Neural cell (in vitro differentiated cells): Measurements from ENCODE around the gene FHIP1A. TPM values are rescaled to one million over a fixed set of nuclear protein-coding genes. Genes with fewer than 3 reads are reported as not detected.
"Not testable (repeated sequence)": the region's sequence is repeated elsewhere in the genome, so short reads cannot be mapped to it uniquely, and the experiment has no call there.

Source experiments
- H2AFZ ChIP-seq: fragments of 200-600, 300-800 bp; sonication (generic), shearing (Covaris generic); 2 replicates; pipeline ENCODE4 v1.6.0; 2014; ENCODE audit warnings: low read depth, mild to moderate bottlenecking, antibody characterized with exemption, low read length, moderate library complexity
- H3F3A ChIP-seq: fragments of 200-600 bp; shearing (Covaris generic); 2 replicates; pipeline ENCODE4 v1.6.1; 2016; ENCODE audit warnings: mild to moderate bottlenecking, moderate library complexity, mixed read lengths, antibody characterized with exemption, low read length; ENCODE audit not compliant: insufficient read depth, poor library complexity, severe bottlenecking
- H3K27ac ChIP-seq: fragments of 200-600, 300-800 bp; sonication (generic), shearing (Covaris generic); 2 replicates; pipeline ENCODE4 v1.5.1; 2014; ENCODE audit warnings: mild to moderate bottlenecking, low read length, moderate library complexity
- H3K27me3 ChIP-seq: fragments of 300-800, 200-600 bp; sonication (generic), shearing (Covaris generic); 2 replicates; pipeline ENCODE4 v1.6.0; 2014; ENCODE audit warnings: mild to moderate bottlenecking, low read depth, low read length, moderate library complexity; ENCODE audit not compliant: insufficient read depth
- H3K36me3 ChIP-seq: fragments of 300-800, 200-600 bp; sonication (generic), shearing (Covaris generic); 2 replicates; pipeline ENCODE4 v1.5.1; 2014; ENCODE audit warnings: mild to moderate bottlenecking, antibody characterized with exemption, low read length, moderate library complexity; ENCODE audit not compliant: insufficient read depth
- H3K4me2 ChIP-seq: fragments of 300-800, 200-600 bp; sonication (generic), shearing (Covaris generic); 2 replicates; pipeline ENCODE4 v1.6.0; 2014; ENCODE audit warnings: mild to moderate bottlenecking, low read length
- H3K4me3 ChIP-seq: fragments of 300-800, 200-600 bp; sonication (generic), shearing (Covaris generic); 2 replicates; pipeline ENCODE4 v1.5.1; 2014; ENCODE audit warnings: mild to moderate bottlenecking, low read length, moderate library complexity
- H3K79me2 ChIP-seq: fragments of 200-600 bp; shearing (Covaris generic); replicated peaks from 2 replicates; pipeline ENCODE4 v1.6.0; 2014; ENCODE audit warnings: mild to moderate bottlenecking, low read length, moderate library complexity; ENCODE audit not compliant: insufficient read depth
- H3K9ac ChIP-seq: fragments of 300-800, 200-600 bp; sonication (generic), shearing (Covaris generic); 2 replicates; pipeline ENCODE4 v1.6.1; 2016; ENCODE audit warnings: mild to moderate bottlenecking, low read length, mixed read lengths
- H3K9me2 ChIP-seq: fragments of 200-600 bp; shearing (Covaris generic); 2 replicates; pipeline ENCODE4 v1.6.1; 2016; ENCODE audit warnings: mild to moderate bottlenecking, low read length, mixed read lengths; ENCODE audit not compliant: insufficient read depth
- H3K9me3 ChIP-seq: fragments of 200-600, 300-800 bp; sonication (generic), shearing (Covaris generic); 2 replicates; pipeline ENCODE4 v1.6.1; 2016; ENCODE audit warnings: mild to moderate bottlenecking, mixed run types, low read length, moderate library complexity, mixed read lengths
- H4K20me1 ChIP-seq: fragments of 200-600 bp; shearing (Covaris generic); 2 replicates; pipeline ENCODE4 v1.6.1; 2016; ENCODE audit warnings: mild to moderate bottlenecking, mixed run types; ENCODE audit not compliant: insufficient read depth
- CTCF ChIP-seq: fragments of 450-650 bp; IDR thresholded peaks from 2 replicates; pipeline ENCODE4 v1.5.1; 2014; ENCODE audit warnings: antibody characterized with exemption, mild to moderate bottlenecking, moderate library complexity; ENCODE audit not compliant: poor library complexity, severe bottlenecking
- EP300 ChIP-seq: fragments of 450-650 bp; conservative IDR thresholded peaks from 2 replicates; pipeline ENCODE4 v1.6.1; 2014; ENCODE audit warnings: antibody characterized with exemption, mild to moderate bottlenecking, moderate library complexity; ENCODE audit not compliant: poor library complexity, severe bottlenecking
- EZH2 ChIP-seq: fragments of 200-600, 300-800 bp; shearing (Covaris generic), sonication (generic); IDR thresholded peaks from 2 replicates; pipeline ENCODE4 v1.6.1; 2014; ENCODE audit warnings: antibody characterized with exemption, low read length, borderline replicate concordance, mild to moderate bottlenecking; ENCODE audit not compliant: insufficient read depth, poor library complexity, severe bottlenecking
- MXI1 ChIP-seq: fragments of 450-650 bp; conservative IDR thresholded peaks from 2 replicates; pipeline ENCODE4 v1.6.1; 2014; ENCODE audit warnings: antibody characterized with exemption, mild to moderate bottlenecking; ENCODE audit not compliant: poor library complexity, severe bottlenecking
- POLR2AphosphoS5 ChIP-seq: IDR thresholded peaks from 2 replicates; pipeline ENCODE4 v1.6.1; 2012
- RAD21 ChIP-seq: fragments of 450-650 bp; conservative IDR thresholded peaks from 2 replicates; pipeline ENCODE4 v1.6.1; 2014; ENCODE audit warnings: antibody characterized with exemption, mild to moderate bottlenecking, moderate library complexity
- REST ChIP-seq: IDR thresholded peaks from 2 replicates; pipeline ENCODE4 v1.6.1; 2012; ENCODE audit warnings: borderline replicate concordance
- SMC3 ChIP-seq: fragments of 450-650 bp; conservative IDR thresholded peaks from 2 replicates; pipeline ENCODE4 v1.6.1; 2014; ENCODE audit warnings: antibody characterized with exemption, mild to moderate bottlenecking, moderate library complexity; ENCODE audit not compliant: poor library complexity
- TAF1 ChIP-seq: IDR thresholded peaks from 2 replicates; pipeline ENCODE4 v1.6.1; 2012; ENCODE audit warnings: low read depth
- polyA plus RNA-seq: library from polyadenylated mRNA; depleted of rRNA; stranded (reverse); fragments of >200 nt; gene quantifications from 2 replicates; pipeline ENCODE4 v1.2.3, GENCODE V29; 2014

Gene FHIP1A
- polyA plus RNA-seq, 1 donor from 2014 or later = not detected

GRCh38 chr4:151403656-151404055 lies 5.3 kb upstream of the FHIP1A start:
- H3K4me3 ChIP-seq = no peak overlapping the region
- TF ChIP-seq EZH2 (no peak), TAF1 (no peak), MXI1 (no peak), SMC3 (no peak), RAD21 (no peak), REST (no peak), POLR2AphosphoS5 (no peak), EP300 (no peak), CTCF (no peak)
- H3K36me3 ChIP-seq = no peaks in the 10 kb centered on the region

GRCh38 chr4:151404802-151405201 lies 4.2 kb upstream of the FHIP1A start:
- H3F3A ChIP-seq, H3K9me3 ChIP-seq, H3K36me3 ChIP-seq, H3K9ac ChIP-seq, H3K4me3 ChIP-seq, H3K9me2 ChIP-seq, H2AFZ ChIP-seq, H3K27ac ChIP-seq, H3K79me2 ChIP-seq, H4K20me1 ChIP-seq, H3K4me2 ChIP-seq: not testable (repeated sequence)
- peaks cover 23% of the 10 kb centered on the region for H3K27me3 ChIP-seq

More at GRCh38 chr4:151403656-151404055, 5.3 kb upstream of the FHIP1A start:
- Histone ChIP-seq H3K9me2 (no peaks in the 10 kb centered on the region), H2AFZ (no peak overlapping the region), H4K20me1 (no peaks in the 10 kb centered on the region), H3K9me3 (no peaks in the 10 kb centered on the region), H3K4me2 (no peak overlapping the region), H3F3A (no peaks in the 10 kb centered on the region), H3K27ac (no peak overlapping the region), H3K79me2 (no peaks in the 10 kb centered on the region), H3K27me3 (peaks cover 14% of the 10 kb centered on the region), H3K9ac (no peak overlapping the region)

GRCh38 chr4:151407018-151407417 lies 2.0 kb upstream of the FHIP1A start:
- no peak overlapping the region for H3K27ac ChIP-seq
- H3K9me2 ChIP-seq = no peaks in the 10 kb centered on the region
- no peak overlapping the region for H2AFZ ChIP-seq
- H3K4me2 ChIP-seq = no peak overlapping the region
- TF ChIP-seq EP300 (no peak), TAF1 (no peak), RAD21 (no peak), REST (no peak), CTCF (no peak), POLR2AphosphoS5 (no peak), EZH2 (no peak), SMC3 (no peak), MXI1 (no peak)
- no peak overlapping the region for H3K4me3 ChIP-seq
- H3K27me3 ChIP-seq = peaks cover 33% of the 10 kb centered on the region
- H3K79me2 ChIP-seq = no peaks in the 10 kb centered on the region
- no peaks in the 10 kb centered on the region for H3K9me3 ChIP-seq
- H4K20me1 ChIP-seq = no peaks in the 10 kb centered on the region
- H3F3A ChIP-seq = no peaks in the 10 kb centered on the region
- no peak overlapping the region for H3K9ac ChIP-seq
- no peaks in the 10 kb centered on the region for H3K36me3 ChIP-seq
